Lung (tissue), 12 donors: ENCODE measurements around the gene TEX22. TPM values are rescaled to one million over a fixed set of nuclear protein-coding genes. Genes with fewer than 3 reads are reported as not detected.

Experiments used
- ATAC-seq: fragments of 200-7000 bp; cut with Tn5 transposase; one replicate; pipeline ENCODE4 v1.9.1; 2020; ENCODE audit warnings: moderate number of reproducible peaks; ENCODE audit not compliant: insufficient read depth, low FRiP score
- DNase-seq, 3 donors: peaks; one replicate each; pipeline ENCODE4 v3.0.0-alpha.2; 2013 to 2017
- H3K27ac ChIP-seq, 2 donors: one replicate each; pipeline ENCODE4 v1.5.1; 2013; ENCODE audit warnings: mild to moderate bottlenecking in 2 of 2, moderate library complexity in 2 of 2, control low read depth in 1 of 2, inconsistent platforms in 1 of 2, low read depth in 1 of 2, low read length in 1 of 2
- H3K27me3 ChIP-seq, 3 donors: one replicate each; pipeline ENCODE4 v1.5.1; 2013; ENCODE audit warnings: low read length in 2 of 3; ENCODE audit not compliant: control insufficient read depth in 3 of 3, insufficient read depth in 3 of 3
- H3K36me3 ChIP-seq, 4 donors: one replicate each; pipeline ENCODE4 v1.5.1; 2013; ENCODE audit warnings: low read length in 4 of 4, mild to moderate bottlenecking in 1 of 4, moderate library complexity in 1 of 4; ENCODE audit not compliant: control insufficient read depth in 4 of 4, insufficient read depth in 4 of 4
- H3K4me1 ChIP-seq, 5 donors: one replicate each; pipeline ENCODE4 v1.5.1; 2013; ENCODE audit warnings: low read length in 5 of 5, mild to moderate bottlenecking in 2 of 5, moderate library complexity in 1 of 5; ENCODE audit not compliant: control insufficient read depth in 5 of 5, insufficient read depth in 5 of 5
- H3K4me3 ChIP-seq: one replicate; pipeline ENCODE4 v1.5.1; 2013; ENCODE audit warnings: mild to moderate bottlenecking, control low read depth, moderate library complexity
- H3K9ac ChIP-seq, 2 donors: one replicate each; pipeline ENCODE4 v1.5.1; 2013; ENCODE audit warnings: low read length in 2 of 2, control low read depth in 1 of 2; ENCODE audit not compliant: insufficient read depth in 1 of 2
- H3K9me3 ChIP-seq, 4 donors: one replicate each; pipeline ENCODE4 v1.5.1; 2013; ENCODE audit warnings: low read length in 3 of 4, mild to moderate bottlenecking in 1 of 4, moderate library complexity in 1 of 4; ENCODE audit not compliant: control insufficient read depth in 4 of 4, insufficient read depth in 3 of 4
- CTCF ChIP-seq: IDR thresholded peaks from 2 replicates; pipeline ENCODE4 v1.5.1; 2012; ENCODE audit warnings: mild to moderate bottlenecking; ENCODE audit errors: control extremely low read depth, extremely low read depth
- WGBS, 2 donors: extraction: QIAGEN DNeasy Blood & Tissue Kit; methylation state at CpG; one replicate each; pipeline ENCODE4 v1.1.7; 2013; 5-methylcytosine and 5-hydroxymethylcytosine counted together
- polyA plus RNA-seq, 2 donors: library from polyadenylated mRNA; stranded (reverse); fragments of 200-250 nt; gene quantifications; one replicate each; pipeline ENCODE4 v1.2.1, GENCODE V29; 2013
- total RNA-seq, 2 donors: library from RNA; depleted of rRNA in 1 of 2; stranded (reverse); fragments of >200 nt in 1 of 2; gene quantifications; one replicate each; pipeline ENCODE4 v1.2.1, GENCODE V29; 2014 to 2021
- donor health status: control.
- donor health status: control.
- donor health status: Bipolar disorder and iron deficiency.
- donor health status: healthy.
- donor health status: DM: yes; HTN: yes; CAD: no.

Gene TEX22
- total and polyA plus RNA-seq, 4 donors = 0.17 to 2.1 (median 0.29) TPM

GRCh38 chr14:105442834-105443233 lies 44.5 kb downstream of the TEX22 start:
- H3K4me1 ChIP-seq = no peaks in the 10 kb centered on the region
- WGBS, 2 donors = 86 to 89% methylated on average over 12 of the region's 12 CpGs
- peaks cover 0 to 30% (median 5%) of the 10 kb centered on the region in 4 donors for H3K36me3 ChIP-seq
- no peak for DNase-seq
- no peak overlapping the region for H3K27ac ChIP-seq
- no peaks in the 10 kb centered on the region for H3K27me3 ChIP-seq
- TF ChIP-seq CTCF = no peak
- H3K9ac ChIP-seq = no peak overlapping the region
- ATAC-seq = no peak
- no peaks in the 10 kb centered on the region for H3K9me3 ChIP-seq
- H3K4me3 ChIP-seq = no peak overlapping the region

GRCh38 chr14:105444859-105445258 lies 46.5 kb downstream of the TEX22 start:
- Histone ChIP-seq H3K9me3 (no peaks in the 10 kb centered on the region), H3K27me3 (no peaks in the 10 kb centered on the region), H3K4me1 (peaks cover 0 to 4% (median 0%) of the 10 kb centered on the region in 5 donors), H3K27ac (no peak overlapping the region), H3K9ac (no peak overlapping the region), H3K4me3 (no peak overlapping the region), H3K36me3 (peaks cover 0 to 18% (median 5%) of the 10 kb centered on the region in 4 donors)
- TF ChIP-seq CTCF = no peak
- ATAC-seq (no peak), DNase-seq (no peak)
- 92 to 95% methylated on average over 17 of the region's 17 CpGs for WGBS, 2 donors

- no peak overlapping the region for H3K27ac ChIP-seq
- H3K4me3 ChIP-seq = no peak overlapping the region
- 90 to 95% methylated on average over 24 of the region's 24 CpGs for WGBS, 2 donors
- no peak for TF ChIP-seq CTCF
- ATAC-seq (no peak), DNase-seq (no peak)
- no peaks in the 10 kb centered on the region for H3K27me3 ChIP-seq
- peaks cover 2 to 21% (median 7%) of the 10 kb centered on the region in 4 donors for H3K36me3 ChIP-seq
- peaks cover 0 to 4% (median 0%) of the 10 kb centered on the region in 5 donors for H3K4me1 ChIP-seq
- H3K9ac ChIP-seq = no peak overlapping the region
- no peaks in the 10 kb centered on the region for H3K9me3 ChIP-seq
Measured at GRCh38 chr14:105445290-105445689, 47.0 kb downstream of the TEX22 start.
